HEK293 (cell line): ENCODE results near the gene TUBD1.
"Not testable (repeated sequence)": the region's sequence is repeated elsewhere in the genome, so short reads cannot be mapped to it uniquely, and the experiment has no call there.

Experiments
- CTCF ChIP-seq: fragments of 450-650 bp; formaldehyde crosslinking; IDR thresholded peaks from 2 replicates; pipeline ENCODE4 v1.5.1; 2016; ENCODE audit warnings: missing biosample characterization, missing genetic modification characterization
- ZBTB11 ChIP-seq: fragments of 450-650 bp; formaldehyde crosslinking; conservative IDR thresholded peaks from 2 replicates; pipeline ENCODE4 v1.5.1; 2016; ENCODE audit warnings: low read depth, missing biosample characterization, missing genetic modification characterization
- ZBTB7A ChIP-seq: fragments of 450-650 bp; formaldehyde crosslinking; IDR thresholded peaks from 2 replicates; pipeline ENCODE4 v1.5.1; 2016; ENCODE audit warnings: low read depth, missing biosample characterization, missing genetic modification characterization
- ZNF362 ChIP-seq: fragments of 450-650 bp; formaldehyde crosslinking; IDR thresholded peaks from 2 replicates; pipeline ENCODE4 v1.5.1; 2016; ENCODE audit warnings: missing biosample characterization, missing genetic modification characterization

GRCh38 chr17:59852847-59853167 is 39.9 kb downstream of the TUBD1 start:
- not testable (repeated sequence) for TF ChIP-seq CTCF (tag by site-specific recombination); ZBTB7A (tag by site-specific recombination); ZNF362 (tag by site-specific recombination); ZBTB11
